ENCODE data around the gene PLA2G4E.

The PLA2G4E gene

GRCh38 chr15:42048080-42048820, 27.4 kb upstream of the PLA2G4E start:
- ChIA-PET CTCF (interaction anchor here (0.8 to 1.7 kb wide), 4 partner anchors 9 to 59 kb away, joined by 3 to 7 read pairs (median 4); no protein-coding TSS in a partner anchor), POLR2A (no interaction called here)
- no peak overlapping the region for H3K4me3 ChIP-seq (ENCODE audit: low read depth, low read length)
- no peak for DNase-seq (ENCODE audit: low read depth, low spot score)
- TF ChIP-seq CTCF (IDR thresholded peaks at IDR 0.05; ENCODE audit: insufficient read depth, low read length, missing control alignments): no peak

- no peak overlapping the region for H3K4me3 ChIP-seq (ENCODE audit: low read depth, low read length)
- POLR2A ChIA-PET: no interaction called here
- CTCF ChIA-PET: interaction anchor here (1.0 to 1.5 kb wide), 4 partner anchors 13 to 57 kb away, joined by 3 to 4 read pairs (median 4); no protein-coding TSS in a partner anchor
- no peak for DNase-seq (ENCODE audit: low read depth, low spot score)
- TF ChIP-seq CTCF (IDR thresholded peaks at IDR 0.05; ENCODE audit: insufficient read depth, low read length, missing control alignments): no peak
These were observed 25.8 kb upstream of the PLA2G4E start for GRCh38 chr15:42046597-42046996.

- no peak for TF ChIP-seq CTCF (IDR thresholded peaks at IDR 0.05; ENCODE audit: insufficient read depth, low read length, missing control alignments)
- no peak overlapping the region for H3K4me3 ChIP-seq (ENCODE audit: low read depth, low read length)
- POLR2A ChIA-PET: no interaction called here
- CTCF ChIA-PET: interaction anchor here (1.3 kb wide), 1 partner anchor 22 kb away, joined by 4 read pairs; no protein-coding TSS in a partner anchor
- DNase-seq (ENCODE audit: low read depth, low spot score): no peak
These were observed 24.4 kb upstream of the PLA2G4E start for GRCh38 chr15:42045211-42045615.

GRCh38 chr15:42042602-42043400, 22.0 kb upstream of the PLA2G4E start:
- TF ChIP-seq CTCF (IDR thresholded peaks at IDR 0.05; ENCODE audit: insufficient read depth, low read length, missing control alignments): no peak
- POLR2A ChIA-PET: no interaction called here
- no peak for DNase-seq (ENCODE audit: low read depth, low spot score)
- CTCF ChIA-PET: interaction anchor here (0.9 to 2.0 kb wide), 6 partner anchors 10 to 54 kb away, joined by 3 to 5 read pairs (median 4); no protein-coding TSS in a partner anchor
- no peak overlapping the region for H3K4me3 ChIP-seq (ENCODE audit: low read depth, low read length)

- DNase-seq (ENCODE audit: low read depth, low spot score): no peak
- no peak for TF ChIP-seq CTCF (IDR thresholded peaks at IDR 0.05; ENCODE audit: insufficient read depth, low read length, missing control alignments)
- CTCF ChIA-PET: interaction anchor here (1.1 to 1.7 kb wide), 3 partner anchors 28 to 49 kb away, joined by 3 to 5 read pairs (median 4); no protein-coding TSS in a partner anchor
- POLR2A ChIA-PET: no interaction called here
- no peak overlapping the region for H3K4me3 ChIP-seq (ENCODE audit: low read depth, low read length)
These were observed 17.6 kb upstream of the PLA2G4E start for GRCh38 chr15:42038401-42038800.

- ChIA-PET POLR2A (no interaction called here), CTCF (interaction anchor here (0.7 to 1.7 kb wide), 5 partner anchors 29 to 49 kb away, joined by 3 to 4 read pairs (median 3); no protein-coding TSS in a partner anchor)
- no peak for TF ChIP-seq CTCF (IDR thresholded peaks at IDR 0.05; ENCODE audit: insufficient read depth, low read length, missing control alignments)
- H3K4me3 ChIP-seq (ENCODE audit: low read depth, low read length): no peak overlapping the region
- DNase-seq (ENCODE audit: low read depth, low spot score): no peak
These were observed 16.8 kb upstream of the PLA2G4E start for GRCh38 chr15:42037656-42038055.
